HG03066 (cell line): Measurements from ENCODE around the gene CAMTA1.

Experiments
- ATAC-seq: cut with Tn5 transposase; IDR thresholded peaks from one replicate; pipeline ENCODE4 v1.9.1; 2021; ENCODE audit warnings: low read depth; ENCODE audit not compliant: unreplicated experiment

CAMTA1 gene

DNA sequence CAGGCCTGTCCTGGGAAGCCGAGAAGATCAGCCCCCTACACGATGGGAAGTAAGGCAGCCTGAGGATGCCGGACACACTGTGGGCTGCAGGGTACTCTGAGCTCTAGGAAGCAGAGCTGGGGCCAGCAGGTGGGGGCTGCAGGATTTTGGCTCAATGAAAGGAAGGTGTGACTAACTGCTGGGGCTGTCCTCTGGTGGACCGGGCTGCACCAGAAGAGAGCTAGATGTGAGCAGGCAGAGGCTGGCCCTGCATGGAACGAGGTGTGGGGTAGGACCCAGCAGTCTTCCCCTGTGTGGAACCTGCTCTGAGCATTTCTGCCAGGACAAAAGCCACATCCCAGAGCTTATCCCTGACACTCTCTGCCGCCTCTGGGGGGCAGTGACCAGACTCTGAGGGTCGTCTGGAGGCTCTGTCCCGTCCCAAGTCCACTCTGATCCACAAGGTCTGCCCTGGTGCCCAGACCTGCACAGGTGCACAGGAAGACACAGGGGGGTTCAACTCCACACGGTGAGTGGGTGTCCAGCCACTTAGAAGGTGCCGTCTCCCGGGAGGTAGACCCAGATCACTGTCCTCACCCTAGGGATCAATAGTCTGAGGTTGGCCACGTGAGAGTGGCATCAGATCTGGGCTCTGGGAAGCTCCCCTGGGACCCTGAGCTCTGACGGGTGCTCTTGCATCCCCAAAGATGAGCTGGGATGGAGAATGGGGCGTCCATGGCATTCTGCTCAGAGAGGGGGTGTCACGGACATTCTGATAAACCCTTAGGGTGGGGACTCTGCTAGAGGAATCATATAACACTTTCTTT lies 798.2 kb downstream of the CAMTA1 start:
- ATAC-seq = no peak

- ATAC-seq = no peak
Measured at GRCh38 chr1:7584157-7584556, 798.9 kb downstream of the CAMTA1 start.

DNA sequence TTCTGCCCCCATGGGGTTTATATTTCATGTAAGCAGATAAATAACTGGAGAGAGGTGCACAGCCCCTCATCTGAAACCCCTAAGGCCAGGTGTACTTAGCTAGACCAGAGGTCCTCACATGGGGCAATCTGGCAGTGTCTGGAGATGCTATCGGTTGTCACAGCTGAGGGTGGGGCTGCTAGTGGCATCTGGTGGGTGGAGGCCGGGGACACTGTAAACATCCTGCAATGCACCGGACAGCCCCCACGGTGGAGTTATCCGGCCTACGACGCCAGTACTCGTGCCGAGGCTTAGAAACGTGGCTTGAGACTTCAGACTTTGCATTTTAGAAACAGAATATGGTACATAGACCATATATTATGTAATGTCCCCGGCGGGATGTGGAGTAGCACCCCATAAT lies 799.4 kb downstream of the CAMTA1 start:
- ATAC-seq = no peak

DNA sequence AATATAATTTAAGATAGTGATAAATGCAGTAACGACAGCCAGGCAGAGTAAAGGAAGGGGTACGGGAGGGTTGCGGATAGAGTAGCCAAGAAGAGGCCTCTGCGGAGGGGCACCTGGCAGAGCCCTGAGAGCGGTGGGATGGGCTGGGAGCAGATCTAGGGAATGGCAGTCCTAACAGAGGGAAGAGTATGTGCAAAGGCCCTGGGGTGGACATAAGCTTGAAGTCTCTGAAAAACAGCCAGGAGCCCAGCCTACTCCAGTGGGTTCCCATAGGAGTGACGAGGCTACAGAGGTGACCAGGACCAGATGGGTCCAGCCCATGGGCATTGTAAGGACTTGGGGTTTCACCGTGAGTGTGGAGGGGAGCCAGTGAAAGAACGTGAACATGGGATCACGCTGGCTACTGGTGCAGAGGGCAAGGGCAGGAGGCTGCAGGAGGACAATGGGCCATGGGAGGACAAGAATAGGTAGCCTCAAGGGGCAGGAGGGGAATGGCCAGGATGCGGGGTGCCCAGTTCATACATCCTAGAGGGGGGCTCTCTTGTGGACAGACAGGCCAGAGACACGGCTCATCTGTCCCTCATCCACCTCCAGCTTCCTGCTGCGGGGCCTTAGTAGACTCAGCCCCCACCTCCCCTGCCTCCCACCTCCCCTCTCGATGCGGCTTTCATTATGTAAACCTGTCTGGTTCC lies 800.1 kb downstream of the CAMTA1 start:
- no peak for ATAC-seq

GRCh38 chr1:7586031-7586941 lies 801.0 kb downstream of the CAMTA1 start:
- no peak for ATAC-seq

DNA sequence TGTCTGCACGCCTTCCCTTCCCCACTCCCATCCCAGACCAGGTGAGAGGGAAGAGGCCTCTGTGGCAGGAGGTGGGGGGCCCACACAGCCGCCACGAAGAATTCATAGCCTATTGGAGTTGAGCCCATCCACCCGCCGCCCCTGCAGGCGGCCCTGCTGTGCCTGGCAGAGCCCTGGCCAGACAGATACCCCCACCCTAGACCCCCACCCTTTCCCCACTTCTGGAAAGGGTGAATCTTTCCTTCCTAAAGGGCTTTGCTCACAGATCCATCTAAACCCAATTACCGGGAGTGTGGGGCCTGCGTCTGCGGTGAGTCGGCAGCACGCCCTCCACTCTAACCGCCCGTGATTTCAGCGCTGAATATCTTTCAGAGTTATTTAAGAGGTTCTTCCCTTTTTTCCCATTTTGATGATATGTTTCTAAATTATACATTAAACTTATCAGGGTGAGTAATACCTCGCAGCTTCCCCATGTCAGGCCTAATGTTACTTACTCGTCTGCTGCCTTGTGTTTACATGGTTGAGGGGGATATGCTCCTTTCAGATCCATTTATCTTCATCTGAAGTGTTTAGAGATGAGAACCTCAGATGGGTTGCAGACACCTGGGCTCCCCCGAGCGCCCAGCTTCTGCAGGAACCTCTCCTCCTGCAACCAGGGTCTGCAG lies 802.0 kb downstream of the CAMTA1 start:
- ATAC-seq = no peak

GRCh38 chr1:7587773-7588456 lies 802.7 kb downstream of the CAMTA1 start:
- ATAC-seq = no peak

GRCh38 chr1:7588457-7588827 lies 803.2 kb downstream of the CAMTA1 start:
- no peak for ATAC-seq

GRCh38 chr1:7589080-7589735 lies 804.0 kb downstream of the CAMTA1 start:
- ATAC-seq = no peak

DNA sequence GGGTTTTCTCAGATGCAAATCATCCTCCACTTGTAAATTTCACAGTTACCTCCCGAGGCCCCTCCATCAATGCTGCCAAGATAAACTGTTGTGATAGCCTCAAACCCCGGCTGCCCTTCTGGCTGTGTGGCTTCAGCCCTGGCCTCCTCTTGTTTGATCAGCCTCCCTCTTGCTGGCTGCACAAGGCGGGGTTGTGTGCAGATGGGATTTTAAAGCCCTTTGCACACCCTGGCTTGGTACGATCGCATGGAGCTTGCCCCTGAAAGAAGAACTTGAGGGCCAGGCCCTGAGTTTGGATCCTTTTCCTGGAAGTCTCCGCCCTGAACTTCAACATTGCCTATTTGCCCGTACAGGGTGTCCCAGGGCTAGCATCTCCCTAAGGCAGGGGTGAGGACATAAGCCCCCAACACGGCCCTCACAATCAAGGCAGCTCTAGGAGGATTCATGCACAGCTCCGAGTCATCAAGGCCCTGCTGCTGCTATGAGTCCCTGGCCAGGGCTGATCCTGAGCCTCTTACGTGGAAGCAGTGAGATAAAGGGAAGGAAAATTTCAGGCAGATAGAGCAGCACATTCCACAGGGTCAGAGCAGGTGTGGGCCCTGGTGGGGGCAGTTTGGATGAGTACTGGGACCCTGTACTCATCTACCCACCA lies 804.6 kb downstream of the CAMTA1 start:
- ATAC-seq = no peak

DNA sequence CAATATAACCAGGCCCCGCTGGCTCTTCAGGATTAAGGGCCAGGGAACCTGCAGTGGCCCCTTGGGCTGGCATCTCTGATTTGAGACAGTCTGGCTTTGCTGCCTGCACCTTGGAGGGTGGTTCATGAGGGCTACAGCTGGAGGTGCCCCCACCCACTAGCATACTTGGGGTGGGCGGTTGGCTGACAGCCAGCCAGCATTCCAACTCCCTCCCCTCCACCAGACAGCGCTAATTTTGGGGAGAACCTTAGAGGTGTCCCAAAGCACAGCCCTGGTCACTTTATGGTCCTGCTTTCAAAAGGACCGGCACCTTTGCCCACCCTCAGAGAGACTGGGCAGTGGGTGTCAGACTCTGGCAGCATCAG lies 805.2 kb downstream of the CAMTA1 start:
- ATAC-seq = no peak

DNA sequence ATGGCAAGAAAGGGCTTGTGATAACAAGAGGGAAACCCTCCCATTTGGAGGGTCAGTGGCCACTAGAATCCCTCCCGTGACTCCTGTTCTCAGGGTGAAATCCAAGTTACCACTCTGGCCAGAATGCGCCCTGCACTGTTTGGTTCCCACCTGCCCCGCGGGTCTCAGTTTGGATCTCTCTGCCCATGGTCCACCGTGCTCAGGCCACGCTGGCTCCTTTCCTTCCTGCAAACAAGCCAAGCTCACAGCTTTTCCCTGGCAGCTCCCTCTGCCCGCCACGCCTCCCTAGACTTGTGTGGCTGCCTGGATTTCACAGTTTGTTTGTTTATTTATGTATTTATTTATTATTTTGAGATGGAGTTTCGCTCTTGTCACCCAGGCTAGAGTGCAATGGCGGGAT lies 806.3 kb downstream of the CAMTA1 start:
- ATAC-seq = no peak

DNA sequence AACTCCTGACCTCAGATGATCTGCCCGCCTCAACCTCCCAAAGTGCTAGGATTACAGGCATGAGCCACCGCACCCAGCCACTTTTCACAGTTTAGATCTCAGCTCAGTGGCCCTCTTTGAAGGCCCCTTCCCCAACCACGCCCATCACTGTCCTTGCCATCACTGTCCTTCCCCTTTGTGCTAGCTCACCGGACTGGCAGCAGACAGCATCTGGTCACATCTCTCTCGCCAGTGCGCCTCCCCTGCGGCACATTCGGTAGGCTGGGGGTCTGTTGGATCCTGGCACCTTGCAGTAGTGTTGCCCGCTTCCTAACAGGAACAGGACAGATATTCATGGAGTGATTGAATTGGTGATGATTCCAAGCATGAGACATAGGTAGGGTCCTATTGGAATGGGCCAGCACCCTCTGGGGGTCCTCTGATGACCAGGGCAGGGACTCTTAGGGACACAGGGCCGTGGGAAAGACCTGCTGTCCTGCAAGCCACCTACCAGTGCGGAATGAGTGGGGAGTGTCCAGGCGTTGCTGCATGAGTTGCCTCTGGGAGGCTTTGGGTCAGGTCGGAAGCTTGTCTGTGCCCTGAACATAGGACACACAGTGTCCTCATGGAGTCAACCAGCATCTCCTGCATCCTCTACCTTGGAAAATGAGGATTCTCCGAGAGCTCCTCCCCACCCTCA lies 807.0 kb downstream of the CAMTA1 start:
- no peak for ATAC-seq

DNA sequence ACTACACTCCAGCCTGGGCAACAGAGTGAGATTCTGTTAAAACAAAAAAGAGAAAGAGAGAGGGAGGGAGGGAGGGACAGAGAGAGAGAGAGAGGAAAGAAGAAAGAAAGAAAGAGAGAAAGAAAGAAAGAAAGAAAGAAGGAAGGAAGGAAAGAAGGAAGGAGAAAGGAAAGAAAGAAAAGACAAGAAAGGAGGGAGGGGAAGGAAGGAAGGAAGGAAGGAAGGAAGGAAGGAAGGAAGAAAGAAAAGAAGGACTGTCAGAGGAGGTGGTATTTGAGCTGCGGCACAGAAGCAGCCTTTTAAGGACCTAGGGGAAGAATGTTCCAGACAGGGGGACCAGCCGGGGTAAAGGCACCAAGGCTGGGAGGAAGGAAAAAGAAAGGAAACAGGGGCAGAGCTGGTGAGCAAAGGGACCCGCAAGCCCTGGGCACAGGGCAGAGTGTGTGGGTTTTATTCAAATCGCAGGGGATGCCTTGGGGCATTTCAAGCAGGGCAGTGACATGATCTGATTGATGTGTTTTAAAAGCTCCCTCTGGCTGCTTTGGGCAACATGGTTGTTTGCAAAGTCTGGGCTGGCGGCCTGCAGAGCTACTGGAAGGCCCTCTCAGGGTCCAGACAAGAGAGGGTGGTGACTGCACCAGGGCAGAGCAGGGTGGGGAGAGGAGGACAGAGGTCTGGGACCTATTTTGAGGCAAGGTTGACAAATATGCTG lies 808.9 kb downstream of the CAMTA1 start:
- no peak for ATAC-seq

GRCh38 chr1:7594714-7595295 lies 809.6 kb downstream of the CAMTA1 start:
- ATAC-seq = no peak

DNA sequence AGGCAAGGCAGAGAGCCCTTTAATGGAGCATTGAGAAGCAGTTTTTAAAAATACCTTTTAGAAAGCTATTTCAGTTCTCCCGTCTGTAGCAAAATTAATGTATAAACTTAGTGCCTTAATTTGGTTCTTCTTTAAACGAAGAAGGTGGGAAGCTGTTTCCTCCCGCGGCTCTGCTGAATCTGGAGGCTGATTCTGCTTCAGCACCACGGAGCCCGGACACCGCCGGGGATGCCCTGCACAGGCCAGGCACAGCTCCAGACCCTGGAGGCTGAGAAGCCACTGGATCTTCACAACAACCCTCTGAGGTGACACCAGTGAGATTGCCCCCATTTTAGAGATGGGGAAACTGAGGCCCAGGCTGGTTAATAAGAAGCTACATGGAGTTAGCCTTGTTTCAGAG lies 810.1 kb downstream of the CAMTA1 start:
- no peak for ATAC-seq

- no peak for ATAC-seq
Measured at GRCh38 chr1:7596126-7596965, 811.1 kb downstream of the CAMTA1 start.
